ENCODE measurements around the gene RAB4B. TPM values are rescaled to one million over a fixed set of nuclear protein-coding genes. Genes with fewer than 3 reads are reported as not detected.
"Not testable (repeated sequence)": the region's sequence is repeated elsewhere in the genome, so short reads cannot be mapped to it uniquely, and the experiment has no call there.

Gene RAB4B
- total RNA-seq, 1 donor from 2014 or later = 2.1 TPM

GRCh38 chr19:40827386-40828247, 49.6 kb downstream of the RAB4B start:
- peaks cover 8 to 12% (median 9%) of the 10 kb centered on the region in 3 donors for H3K36me3 ChIP-seq (ENCODE audit: control insufficient read depth in 3 of 3, insufficient read depth in 3 of 3, low read length in 3 of 3)
- H3K4me3 ChIP-seq (ENCODE audit: low read length in 3 of 3) = no peak overlapping the region
- no peaks in the 10 kb centered on the region for H3K27me3 ChIP-seq (ENCODE audit: control insufficient read depth in 3 of 3, insufficient read depth in 3 of 3, low read length in 3 of 3)
- no peak overlapping the region for H3K9ac ChIP-seq (ENCODE audit: low read depth in 1 of 3, low read length in 3 of 3)
- no peaks in the 10 kb centered on the region for H3K9me3 ChIP-seq (ENCODE audit: control insufficient read depth in 3 of 3, low read length in 3 of 3)
- H3K4me1 ChIP-seq (ENCODE audit: control insufficient read depth in 3 of 3, insufficient read depth in 3 of 3, low read length in 3 of 3) = peaks cover 9 to 14% (median 10%) of the 10 kb centered on the region in 3 donors
- no peak overlapping the region for H3K27ac ChIP-seq (ENCODE audit: low read depth, low read length)

GRCh38 chr19:40829205-40829604, 51.2 kb downstream of the RAB4B start:
- no peaks in the 10 kb centered on the region for H3K9me3 ChIP-seq (ENCODE audit: control insufficient read depth in 3 of 3, low read length in 3 of 3)
- no peak overlapping the region for H3K27ac ChIP-seq (ENCODE audit: low read depth, low read length)
- H3K4me3 ChIP-seq (ENCODE audit: low read length in 3 of 3) = no peak overlapping the region
- H3K9ac ChIP-seq (ENCODE audit: low read depth in 1 of 3, low read length in 3 of 3) = no peak overlapping the region
- peaks cover 3 to 6% (median 4%) of the 10 kb centered on the region in 3 donors for H3K4me1 ChIP-seq (ENCODE audit: control insufficient read depth in 3 of 3, insufficient read depth in 3 of 3, low read length in 3 of 3)
- H3K27me3 ChIP-seq (ENCODE audit: control insufficient read depth in 3 of 3, insufficient read depth in 3 of 3, low read length in 3 of 3) = no peaks in the 10 kb centered on the region
- H3K36me3 ChIP-seq (ENCODE audit: control insufficient read depth in 3 of 3, insufficient read depth in 3 of 3, low read length in 3 of 3) = peaks cover 8 to 12% (median 9%) of the 10 kb centered on the region in 3 donors

GRCh38 chr19:40830741-40831140, 52.7 kb downstream of the RAB4B start:
- not testable (repeated sequence) for H3K9ac ChIP-seq (ENCODE audit: low read depth in 1 of 3, low read length in 3 of 3); H3K27ac ChIP-seq (ENCODE audit: low read depth, low read length); H3K9me3 ChIP-seq (ENCODE audit: control insufficient read depth in 3 of 3, low read length in 3 of 3); H3K4me1 ChIP-seq (ENCODE audit: control insufficient read depth in 3 of 3, insufficient read depth in 3 of 3, low read length in 3 of 3); H3K27me3 ChIP-seq (ENCODE audit: control insufficient read depth in 3 of 3, insufficient read depth in 3 of 3, low read length in 3 of 3); H3K4me3 ChIP-seq (ENCODE audit: low read length in 3 of 3)
- peaks cover 8 to 12% (median 9%) of the 10 kb centered on the region in 3 donors for H3K36me3 ChIP-seq (ENCODE audit: control insufficient read depth in 3 of 3, insufficient read depth in 3 of 3, low read length in 3 of 3)

- peaks cover 3 to 6% (median 4%) of the 10 kb centered on the region in 3 donors for H3K4me1 ChIP-seq (ENCODE audit: control insufficient read depth in 3 of 3, insufficient read depth in 3 of 3, low read length in 3 of 3)
- no peaks in the 10 kb centered on the region for H3K27me3 ChIP-seq (ENCODE audit: control insufficient read depth in 3 of 3, insufficient read depth in 3 of 3, low read length in 3 of 3)
- no peaks in the 10 kb centered on the region for H3K9me3 ChIP-seq (ENCODE audit: control insufficient read depth in 3 of 3, low read length in 3 of 3)
- H3K4me3 ChIP-seq (ENCODE audit: low read length in 3 of 3) = no peak overlapping the region
- no peak overlapping the region for H3K9ac ChIP-seq (ENCODE audit: low read depth in 1 of 3, low read length in 3 of 3)
- H3K36me3 ChIP-seq (ENCODE audit: control insufficient read depth in 3 of 3, insufficient read depth in 3 of 3, low read length in 3 of 3) = peaks cover 6 to 10% (median 7%) of the 10 kb centered on the region in 3 donors
- no peak overlapping the region for H3K27ac ChIP-seq (ENCODE audit: low read depth, low read length)
These were observed 53.7 kb downstream of the RAB4B start for GRCh38 chr19:40831502-40832430.

- H3K9me3 ChIP-seq (ENCODE audit: control insufficient read depth in 3 of 3, low read length in 3 of 3); H3K4me1 ChIP-seq (ENCODE audit: control insufficient read depth in 3 of 3, insufficient read depth in 3 of 3, low read length in 3 of 3); H3K4me3 ChIP-seq (ENCODE audit: low read length in 3 of 3); H3K36me3 ChIP-seq (ENCODE audit: control insufficient read depth in 3 of 3, insufficient read depth in 3 of 3, low read length in 3 of 3); H3K27me3 ChIP-seq (ENCODE audit: control insufficient read depth in 3 of 3, insufficient read depth in 3 of 3, low read length in 3 of 3); H3K9ac ChIP-seq (ENCODE audit: low read depth in 1 of 3, low read length in 3 of 3); H3K27ac ChIP-seq (ENCODE audit: low read depth, low read length): not testable (repeated sequence)
These were observed 54.4 kb downstream of the RAB4B start for GRCh38 chr19:40832431-40832790.

- not testable (repeated sequence) for H3K27ac ChIP-seq (ENCODE audit: low read depth, low read length); H3K9ac ChIP-seq (ENCODE audit: low read depth in 1 of 3, low read length in 3 of 3); H3K4me1 ChIP-seq (ENCODE audit: control insufficient read depth in 3 of 3, insufficient read depth in 3 of 3, low read length in 3 of 3); H3K27me3 ChIP-seq (ENCODE audit: control insufficient read depth in 3 of 3, insufficient read depth in 3 of 3, low read length in 3 of 3); H3K9me3 ChIP-seq (ENCODE audit: control insufficient read depth in 3 of 3, low read length in 3 of 3); H3K4me3 ChIP-seq (ENCODE audit: low read length in 3 of 3); H3K36me3 ChIP-seq (ENCODE audit: control insufficient read depth in 3 of 3, insufficient read depth in 3 of 3, low read length in 3 of 3)
These were observed 55.9 kb downstream of the RAB4B start for GRCh38 chr19:40833728-40834533.

- peaks cover 0 to 2% (median under 1%) of the 10 kb centered on the region in 3 donors for H3K4me1 ChIP-seq (ENCODE audit: control insufficient read depth in 3 of 3, insufficient read depth in 3 of 3, low read length in 3 of 3)
- H3K27ac ChIP-seq (ENCODE audit: low read depth, low read length) = no peak overlapping the region
- no peak overlapping the region for H3K4me3 ChIP-seq (ENCODE audit: low read length in 3 of 3)
- H3K36me3 ChIP-seq (ENCODE audit: control insufficient read depth in 3 of 3, insufficient read depth in 3 of 3, low read length in 3 of 3) = no peaks in the 10 kb centered on the region
- H3K27me3 ChIP-seq (ENCODE audit: control insufficient read depth in 3 of 3, insufficient read depth in 3 of 3, low read length in 3 of 3) = no peaks in the 10 kb centered on the region
- H3K9me3 ChIP-seq (ENCODE audit: control insufficient read depth in 3 of 3, low read length in 3 of 3) = no peaks in the 10 kb centered on the region
- no peak overlapping the region for H3K9ac ChIP-seq (ENCODE audit: low read depth in 1 of 3, low read length in 3 of 3)
These were observed 58.8 kb downstream of the RAB4B start for GRCh38 chr19:40836754-40837429.

- H3K27me3 ChIP-seq (ENCODE audit: control insufficient read depth in 3 of 3, insufficient read depth in 3 of 3, low read length in 3 of 3) = not testable (repeated sequence)
These were observed 60.4 kb downstream of the RAB4B start for GRCh38 chr19:40838477-40838876.

GRCh38 chr19:40842012-40842411, 64.0 kb downstream of the RAB4B start:
- H3K4me1 ChIP-seq (ENCODE audit: control insufficient read depth in 3 of 3, insufficient read depth in 3 of 3, low read length in 3 of 3); H3K36me3 ChIP-seq (ENCODE audit: control insufficient read depth in 3 of 3, insufficient read depth in 3 of 3, low read length in 3 of 3); H3K27ac ChIP-seq (ENCODE audit: low read depth, low read length); H3K9ac ChIP-seq (ENCODE audit: low read depth in 1 of 3, low read length in 3 of 3); H3K9me3 ChIP-seq (ENCODE audit: control insufficient read depth in 3 of 3, low read length in 3 of 3); H3K4me3 ChIP-seq (ENCODE audit: low read length in 3 of 3): not testable (repeated sequence)
- peaks cover 0 to 13% (median 5%) of the 10 kb centered on the region in 3 donors for H3K27me3 ChIP-seq (ENCODE audit: control insufficient read depth in 3 of 3, insufficient read depth in 3 of 3, low read length in 3 of 3)

More at GRCh38 chr19:40838477-40838876, 60.4 kb downstream of the RAB4B start:
- not testable (repeated sequence) for H3K27ac ChIP-seq (ENCODE audit: low read depth, low read length); H3K4me1 ChIP-seq (ENCODE audit: control insufficient read depth in 3 of 3, insufficient read depth in 3 of 3, low read length in 3 of 3); H3K4me3 ChIP-seq (ENCODE audit: low read length in 3 of 3); H3K9me3 ChIP-seq (ENCODE audit: control insufficient read depth in 3 of 3, low read length in 3 of 3); H3K9ac ChIP-seq (ENCODE audit: low read depth in 1 of 3, low read length in 3 of 3); H3K36me3 ChIP-seq (ENCODE audit: control insufficient read depth in 3 of 3, insufficient read depth in 3 of 3, low read length in 3 of 3)

Measured in skeletal muscle tissue (tissue), 4 donors.